ENCODE results near the gene SLC12A5.

DNA sequence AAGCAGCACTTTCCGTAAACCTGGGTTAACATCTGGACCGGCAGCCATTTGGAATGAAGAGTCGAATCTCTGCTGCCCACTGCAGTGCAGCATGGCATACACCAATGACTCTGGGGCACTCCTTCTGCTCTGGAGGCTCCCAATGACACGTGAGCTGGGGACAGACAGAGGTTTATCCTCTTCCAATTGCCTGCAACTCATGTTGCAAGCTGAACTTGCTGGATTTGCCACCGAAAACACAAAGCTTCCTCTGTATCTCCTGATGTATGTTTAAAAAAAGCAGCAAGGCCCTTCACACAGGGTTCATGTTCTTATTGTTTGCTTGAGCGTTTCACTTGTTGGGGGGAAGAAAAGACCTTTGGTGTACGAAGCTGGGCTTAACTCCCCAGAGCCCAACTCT, 49.9 kb downstream of the SLC12A5 start:
- TF ChIP-seq CTCF (IDR thresholded peaks at IDR 0.05) (no peak), POLR2A (IDR thresholded peaks at IDR 0.05) (no peak)
